GM18861 (cell line): Measurements from ENCODE around the gene SEMA6B.
"Not testable (repeated sequence)": the region's sequence is repeated elsewhere in the genome, so short reads cannot be mapped to it uniquely, and the experiment has no call there.

Experiments used
- ATAC-seq: cut with Tn5 transposase; IDR thresholded peaks from one replicate; pipeline ENCODE4 v1.9.1; 2021; ENCODE audit not compliant: unreplicated experiment

SEMA6B gene

GRCh38 chr19:4575267-4576015 lies 16.0 kb upstream of the SEMA6B start:
- no peak for ATAC-seq

GRCh38 chr19:4573682-4574081 lies 14.2 kb upstream of the SEMA6B start:
- no peak for ATAC-seq

- ATAC-seq = no peak
Measured at GRCh38 chr19:4571305-4571917, 11.9 kb upstream of the SEMA6B start.

- ATAC-seq = no peak
Measured at GRCh38 chr19:4570916-4571304, 11.4 kb upstream of the SEMA6B start.

GRCh38 chr19:4570402-4570801 lies 10.9 kb upstream of the SEMA6B start:
- no peak for ATAC-seq

- no peak for ATAC-seq
Measured at GRCh38 chr19:4568886-4569285, 9.4 kb upstream of the SEMA6B start.

GRCh38 chr19:4567584-4568071 lies 8.1 kb upstream of the SEMA6B start:
- ATAC-seq = no peak

- no peak for ATAC-seq
Measured at GRCh38 chr19:4566402-4567051, 7.0 kb upstream of the SEMA6B start.

- ATAC-seq = not testable (repeated sequence)
Measured at GRCh38 chr19:4563562-4563961, 4.1 kb upstream of the SEMA6B start.

GRCh38 chr19:4562085-4562484 lies 2.6 kb upstream of the SEMA6B start:
- ATAC-seq = not testable (repeated sequence)

- no peak for ATAC-seq
Measured at GRCh38 chr19:4557971-4558941, 1.2 kb downstream of the SEMA6B start.

GRCh38 chr19:4557144-4557970 lies 2.1 kb downstream of the SEMA6B start:
- no peak for ATAC-seq

GRCh38 chr19:4556597-4557127 lies 2.8 kb downstream of the SEMA6B start:
- no peak for ATAC-seq

GRCh38 chr19:4555657-4556561 lies 3.6 kb downstream of the SEMA6B start:
- ATAC-seq = no peak

GRCh38 chr19:4554717-4555116 lies 4.8 kb downstream of the SEMA6B start:
- ATAC-seq = no peak

- ATAC-seq = no peak
Measured at GRCh38 chr19:4553775-4554174, 5.7 kb downstream of the SEMA6B start.

GRCh38 chr19:4553092-4553695 lies 6.3 kb downstream of the SEMA6B start:
- ATAC-seq = no peak

GRCh38 chr19:4552525-4552819 lies 7.0 kb downstream of the SEMA6B start:
- ATAC-seq = no peak
